ENCODE results near the gene NRN1.

GRCh38 chr6:6001443-6001842 lies 5.3 kb downstream of the NRN1 start:
- TF ChIP-seq CTCF (IDR thresholded peaks at IDR 0.05) (no peak), POLR2A (IDR thresholded peaks at IDR 0.05) (no peak)
